ENCODE results near the gene SLC25A47. TPM values are rescaled to one million over a fixed set of nuclear protein-coding genes. Genes with fewer than 3 reads are reported as not detected.

Gene SLC25A47
- total RNA-seq, 6 experiments from 2014 or later = not detected

DNA sequence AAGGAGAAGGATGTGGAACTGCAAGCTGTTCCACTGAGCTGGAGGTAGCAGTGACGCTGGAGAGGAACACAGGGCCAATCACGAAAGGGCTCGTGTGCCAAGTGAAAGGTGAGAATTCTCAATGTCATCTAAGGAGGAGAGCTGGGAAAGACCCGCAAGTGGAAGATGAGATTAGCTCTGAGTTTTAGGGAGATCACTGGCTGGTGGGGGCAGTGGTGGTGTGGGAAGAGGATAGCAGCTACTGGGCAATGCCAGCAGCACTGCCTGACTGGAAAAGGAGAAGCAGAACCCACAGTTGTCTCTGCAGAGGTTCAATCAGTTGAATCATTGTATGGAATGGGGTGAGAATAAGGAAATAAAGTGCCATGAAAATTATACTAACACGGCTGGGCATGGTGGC is 27.8 kb downstream of the SLC25A47 start:
- TF ChIP-seq, protein P1, sequence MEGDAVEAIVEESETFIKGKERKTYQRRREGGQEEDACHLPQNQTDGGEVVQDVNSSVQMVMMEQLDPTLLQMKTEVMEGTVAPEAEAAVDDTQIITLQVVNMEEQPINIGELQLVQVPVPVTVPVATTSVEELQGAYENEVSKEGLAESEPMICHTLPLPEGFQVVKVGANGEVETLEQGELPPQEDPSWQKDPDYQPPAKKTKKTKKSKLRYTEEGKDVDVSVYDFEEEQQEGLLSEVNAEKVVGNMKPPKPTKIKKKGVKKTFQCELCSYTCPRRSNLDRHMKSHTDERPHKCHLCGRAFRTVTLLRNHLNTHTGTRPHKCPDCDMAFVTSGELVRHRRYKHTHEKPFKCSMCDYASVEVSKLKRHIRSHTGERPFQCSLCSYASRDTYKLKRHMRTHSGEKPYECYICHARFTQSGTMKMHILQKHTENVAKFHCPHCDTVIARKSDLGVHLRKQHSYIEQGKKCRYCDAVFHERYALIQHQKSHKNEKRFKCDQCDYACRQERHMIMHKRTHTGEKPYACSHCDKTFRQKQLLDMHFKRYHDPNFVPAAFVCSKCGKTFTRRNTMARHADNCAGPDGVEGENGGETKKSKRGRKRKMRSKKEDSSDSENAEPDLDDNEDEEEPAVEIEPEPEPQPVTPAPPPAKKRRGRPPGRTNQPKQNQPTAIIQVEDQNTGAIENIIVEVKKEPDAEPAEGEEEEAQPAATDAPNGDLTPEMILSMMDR (IDR thresholded peaks at IDR 0.05) = no peak
- peaks cover 18% of the 10 kb centered on the region for H3K36me3 Mint-ChIP-seq (ENCODE audit: low read depth)
- H3K9me3 Mint-ChIP-seq = no peaks in the 10 kb centered on the region
- no peak overlapping the region for H3K27ac Mint-ChIP-seq
- H3K4me1 Mint-ChIP-seq (ENCODE audit: low read depth) = no peaks in the 10 kb centered on the region
- DNase-seq = no peak
- no peak overlapping the region for H3K4me3 Mint-ChIP-seq
- no peaks in the 10 kb centered on the region for H3K27me3 Mint-ChIP-seq (ENCODE audit: insufficient read depth)

- Mint-ChIP-seq H3K4me3 (no peak overlapping the region), H3K4me1 (ENCODE audit: low read depth) (peaks cover 18% of the 10 kb centered on the region), H3K9me3 (no peaks in the 10 kb centered on the region), H3K27ac (no peak overlapping the region), H3K36me3 (ENCODE audit: low read depth) (peaks cover 27% of the 10 kb centered on the region), H3K27me3 (ENCODE audit: insufficient read depth) (no peaks in the 10 kb centered on the region)
- no peak for DNase-seq
- TF ChIP-seq, protein P1 (IDR thresholded peaks at IDR 0.05) = no peak
These were observed 35.3 kb downstream of the SLC25A47 start for GRCh38 chr14:100358396-100358795.

DNA sequence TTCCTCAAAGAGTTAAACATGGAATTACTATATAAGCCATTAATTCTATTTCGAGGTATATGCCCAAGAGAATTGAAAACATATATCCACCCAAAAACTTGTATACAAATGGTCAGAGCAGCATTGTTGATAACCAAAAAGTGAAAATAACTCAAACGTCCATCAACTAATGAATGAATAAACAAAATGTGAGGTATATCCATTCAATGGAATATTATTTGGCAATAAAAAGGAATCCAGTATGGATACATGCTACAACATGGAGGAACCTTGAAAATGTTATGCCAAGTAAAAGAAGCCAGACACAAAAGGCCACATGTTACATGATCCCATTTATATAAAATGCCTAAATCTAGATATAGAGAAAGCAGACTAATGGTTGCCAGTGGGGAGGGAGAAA is 36.0 kb downstream of the SLC25A47 start:
- Mint-ChIP-seq H3K4me1 (ENCODE audit: low read depth) (peaks cover 18% of the 10 kb centered on the region), H3K27me3 (ENCODE audit: insufficient read depth) (no peaks in the 10 kb centered on the region), H3K36me3 (ENCODE audit: low read depth) (peaks cover 27% of the 10 kb centered on the region), H3K9me3 (no peaks in the 10 kb centered on the region), H3K4me3 (no peak overlapping the region), H3K27ac (no peak overlapping the region)
- TF ChIP-seq, protein P1 (IDR thresholded peaks at IDR 0.05) = no peak
- no peak for DNase-seq

GRCh38 chr14:100359881-100360280 is 36.7 kb downstream of the SLC25A47 start:
- DNase-seq = no peak
- peaks cover 18% of the 10 kb centered on the region for H3K4me1 Mint-ChIP-seq (ENCODE audit: low read depth)
- H3K4me3 Mint-ChIP-seq = no peak overlapping the region
- no peaks in the 10 kb centered on the region for H3K9me3 Mint-ChIP-seq
- H3K27me3 Mint-ChIP-seq (ENCODE audit: insufficient read depth) = no peaks in the 10 kb centered on the region
- H3K36me3 Mint-ChIP-seq (ENCODE audit: low read depth) = peaks cover 27% of the 10 kb centered on the region
- TF ChIP-seq, protein P1 (IDR thresholded peaks at IDR 0.05) = no peak
- no peak overlapping the region for H3K27ac Mint-ChIP-seq

DNA sequence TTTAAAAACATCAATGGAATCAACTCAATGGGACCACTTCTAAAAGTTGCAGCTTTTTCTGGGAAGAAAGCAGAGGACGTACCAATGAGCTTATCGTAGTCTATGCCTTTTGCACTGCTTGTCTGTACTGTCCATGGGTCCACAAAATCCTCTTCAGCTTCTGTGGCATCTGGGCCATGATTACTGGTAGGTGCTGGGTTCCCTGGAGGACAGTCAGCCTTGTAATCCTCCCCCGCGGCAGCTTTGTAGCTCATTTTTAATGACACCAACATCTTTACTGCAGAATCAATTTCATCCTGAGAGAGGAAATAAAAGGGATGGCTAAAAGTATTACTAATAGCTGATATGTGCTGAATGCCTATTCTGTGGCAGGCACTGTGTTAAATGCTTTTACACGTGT is 38.5 kb downstream of the SLC25A47 start:
- H3K36me3 Mint-ChIP-seq (ENCODE audit: low read depth) = peaks cover 29% of the 10 kb centered on the region
- no peaks in the 10 kb centered on the region for H3K9me3 Mint-ChIP-seq
- DNase-seq = no peak
- H3K27ac Mint-ChIP-seq = peak overlapping the region; percentile 61; the same call in 1 of the 2 replicates
- TF ChIP-seq, protein P1 (IDR thresholded peaks at IDR 0.05) = no peak
- H3K27me3 Mint-ChIP-seq (ENCODE audit: insufficient read depth) = no peaks in the 10 kb centered on the region
- H3K4me1 Mint-ChIP-seq (ENCODE audit: low read depth) = peaks cover 18% of the 10 kb centered on the region
- no peak overlapping the region for H3K4me3 Mint-ChIP-seq
